Fibroblast of lung (primary cell): ENCODE measurements around the gene ALDH3A2. TPM values are rescaled to one million over a fixed set of nuclear protein-coding genes. Genes with fewer than 3 reads are reported as not detected.

Experiments used
- DNase-seq, 2 donors: peaks; one replicate each; pipeline versions ENCODE4 v3.0.0 to v3.0.0-alpha.2; 2010; ENCODE audit warnings: low read depth in 2 of 2
- H2AFZ ChIP-seq: 2 replicates; pipeline ENCODE4 v1.5.1; 2012; ENCODE audit warnings: low read length, control low read depth, inconsistent platforms
- H3K27ac ChIP-seq: 2 replicates; pipeline ENCODE4 v1.5.1; 2011; ENCODE audit warnings: low read length, control low read depth; ENCODE audit not compliant: insufficient read depth
- H3K27me3 ChIP-seq: 2 replicates; pipeline ENCODE4 v1.5.1; 2011; ENCODE audit warnings: mild to moderate bottlenecking, low read length; ENCODE audit not compliant: control insufficient read depth, insufficient read depth
- H3K36me3 ChIP-seq: 2 replicates; pipeline ENCODE4 v1.5.1; 2011; ENCODE audit warnings: low read length; ENCODE audit not compliant: control insufficient read depth, insufficient read depth
- H3K4me1 ChIP-seq: 2 replicates; pipeline ENCODE4 v1.5.1; 2011; ENCODE audit warnings: low read length; ENCODE audit not compliant: control insufficient read depth, insufficient read depth; ENCODE audit errors: extremely low read depth
- H3K4me2 ChIP-seq: 2 replicates; pipeline ENCODE4 v1.5.1; 2011; ENCODE audit warnings: low read length, control low read depth; ENCODE audit not compliant: insufficient read depth; ENCODE audit errors: extremely low read depth
- H3K4me3 ChIP-seq, 4 experiments: fragments of 200-600 bp in 1 of 4; sonication (generic) in 1 of 4; replicated peaks in 1 of 4; 2 replicates each; pipeline ENCODE4 v1.5.1; 2011 to 2016; ENCODE audit warnings: low read length in 4 of 4, low read depth in 3 of 4, mild to moderate bottlenecking in 3 of 4, control low read depth in 2 of 4, inconsistent platforms in 1 of 4, mixed read lengths in 1 of 4; ENCODE audit not compliant: insufficient read depth in 1 of 4; ENCODE audit errors: control extremely low read depth in 1 of 4
- H3K79me2 ChIP-seq: 2 replicates; pipeline ENCODE4 v1.5.1; 2012; ENCODE audit warnings: mild to moderate bottlenecking, low read length, inconsistent platforms; ENCODE audit not compliant: control insufficient read depth, insufficient read depth
- H3K9ac ChIP-seq: 2 replicates; pipeline ENCODE4 v1.5.1; 2011; ENCODE audit warnings: mild to moderate bottlenecking, low read length, control low read depth; ENCODE audit not compliant: insufficient read depth
- H3K9me3 ChIP-seq: 2 replicates; pipeline ENCODE4 v1.5.1; 2012; ENCODE audit warnings: low read depth, low read length; ENCODE audit not compliant: control insufficient read depth, insufficient read depth
- H4K20me1 ChIP-seq: 2 replicates; pipeline ENCODE4 v1.5.1; 2011; ENCODE audit warnings: low read length; ENCODE audit not compliant: control insufficient read depth, insufficient read depth; ENCODE audit errors: extremely low read depth
- EZH2 ChIP-seq: IDR thresholded peaks from 2 replicates; pipeline ENCODE4 v1.5.1; 2012; ENCODE audit warnings: low read length, control low read depth, mild to moderate bottlenecking; ENCODE audit errors: missing control alignments
- polyA plus RNA-seq, 2 donors: library from polyadenylated mRNA; depleted of rRNA in 1 of 2; stranded (reverse) in 1 of 2; unstranded in 1 of 2; fragments of >200 nt; gene quantifications; 2 replicates each; pipeline ENCODE4 v1.2.1, GENCODE V29; 2011 to 2012; ENCODE audit warnings: missing spikeins in 1 of 2
- total RNA-seq: library from RNA; depleted of rRNA; stranded (reverse); fragments of >200 nt; gene quantifications from 2 replicates; pipeline ENCODE4 v1.2.1, GENCODE V29; 2014
- TF ChIP-seq, protein P1 (sequence below), 2 donors: IDR thresholded peaks in 1 of 2; conservative IDR thresholded peaks in 1 of 2; 1 replicate in 1 of 2; 2 replicates in 1 of 2; pipeline ENCODE4 v1.5.1; 2011 to 2012; ENCODE audit warnings: low read length in 2 of 2, control low read depth in 1 of 2, inconsistent platforms in 1 of 2, low read depth in 1 of 2, mild to moderate bottlenecking in 1 of 2

The ALDH3A2 gene
- total and polyA plus RNA-seq, 2 donors (not counting 1 experiment from before 2014, with no cell fraction given), result 14.6 to 30.2 TPM

DNA sequence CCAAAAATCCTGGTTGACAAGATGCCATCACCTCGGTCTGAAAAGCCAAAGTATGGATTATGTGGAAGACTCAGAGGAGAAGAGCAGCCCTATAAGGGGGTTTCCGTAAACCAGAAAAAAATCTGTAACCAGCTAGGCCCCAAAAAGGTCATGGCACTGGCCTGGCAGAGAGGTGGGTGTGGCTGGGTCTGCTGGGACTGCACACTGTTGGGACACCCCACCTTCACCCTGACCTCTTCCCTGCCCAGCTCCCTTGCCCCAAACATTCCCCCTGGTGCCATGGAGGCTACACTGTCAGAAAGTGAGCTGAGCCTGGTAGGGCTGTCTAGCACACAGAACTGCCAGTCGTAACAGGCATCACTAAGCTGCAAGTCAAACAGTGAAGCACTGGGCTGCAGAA lies 61.3 kb downstream of the ALDH3A2 start:
- Histone ChIP-seq H3K9ac (no peak overlapping the region), H3K4me1 (no peaks in the 10 kb centered on the region), H3K36me3 (no peaks in the 10 kb centered on the region), H3K27me3 (no peaks in the 10 kb centered on the region), H3K4me2 (no peak overlapping the region), H3K4me3 (no peak overlapping the region), H4K20me1 (no peaks in the 10 kb centered on the region), H3K9me3 (no peaks in the 10 kb centered on the region), H3K27ac (no peak overlapping the region), H2AFZ (no peak overlapping the region), H3K79me2 (no peaks in the 10 kb centered on the region)
- no peak for DNase-seq
- TF ChIP-seq, protein P1, sequence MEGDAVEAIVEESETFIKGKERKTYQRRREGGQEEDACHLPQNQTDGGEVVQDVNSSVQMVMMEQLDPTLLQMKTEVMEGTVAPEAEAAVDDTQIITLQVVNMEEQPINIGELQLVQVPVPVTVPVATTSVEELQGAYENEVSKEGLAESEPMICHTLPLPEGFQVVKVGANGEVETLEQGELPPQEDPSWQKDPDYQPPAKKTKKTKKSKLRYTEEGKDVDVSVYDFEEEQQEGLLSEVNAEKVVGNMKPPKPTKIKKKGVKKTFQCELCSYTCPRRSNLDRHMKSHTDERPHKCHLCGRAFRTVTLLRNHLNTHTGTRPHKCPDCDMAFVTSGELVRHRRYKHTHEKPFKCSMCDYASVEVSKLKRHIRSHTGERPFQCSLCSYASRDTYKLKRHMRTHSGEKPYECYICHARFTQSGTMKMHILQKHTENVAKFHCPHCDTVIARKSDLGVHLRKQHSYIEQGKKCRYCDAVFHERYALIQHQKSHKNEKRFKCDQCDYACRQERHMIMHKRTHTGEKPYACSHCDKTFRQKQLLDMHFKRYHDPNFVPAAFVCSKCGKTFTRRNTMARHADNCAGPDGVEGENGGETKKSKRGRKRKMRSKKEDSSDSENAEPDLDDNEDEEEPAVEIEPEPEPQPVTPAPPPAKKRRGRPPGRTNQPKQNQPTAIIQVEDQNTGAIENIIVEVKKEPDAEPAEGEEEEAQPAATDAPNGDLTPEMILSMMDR (conservative IDR thresholded peaks at IDR 0.05 in 1 of 2, IDR thresholded peaks at IDR 0.05 in 1 of 2; ENCODE audit: low read depth in 1 of 2, low read length in 2 of 2), result no peak
- TF ChIP-seq EZH2, result no peak

DNA sequence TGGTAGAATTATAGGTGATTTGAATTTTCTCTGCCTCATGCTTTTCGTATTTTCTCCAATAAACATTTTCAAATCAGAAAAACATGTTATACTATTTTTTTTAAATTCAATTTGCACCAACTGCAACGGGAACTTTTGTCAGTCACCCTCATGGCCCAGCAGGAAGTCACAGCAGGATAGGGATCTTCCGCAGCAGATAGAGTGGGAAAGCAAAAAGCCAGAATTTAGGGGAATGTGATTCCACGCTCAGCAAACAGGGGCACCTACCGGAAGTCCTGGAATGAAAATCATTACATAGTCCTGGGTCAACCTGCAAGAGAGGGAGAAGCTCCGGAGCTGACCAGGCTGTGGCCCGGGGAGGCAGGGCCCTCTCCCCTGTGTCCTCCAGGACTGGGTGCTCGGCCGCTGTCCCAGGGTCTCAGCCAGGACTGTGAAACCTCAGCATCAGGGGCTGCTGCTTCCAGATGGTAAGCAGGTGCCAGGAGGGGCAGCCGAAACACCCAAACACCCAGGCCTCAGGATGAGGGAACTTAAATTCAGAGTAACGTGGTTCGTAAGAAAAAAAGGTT lies 64.0 kb downstream of the ALDH3A2 start:
- Histone ChIP-seq H2AFZ (no peak overlapping the region), H3K79me2 (no peaks in the 10 kb centered on the region), H4K20me1 (no peaks in the 10 kb centered on the region), H3K36me3 (no peaks in the 10 kb centered on the region), H3K9ac (no peak overlapping the region), H3K4me2 (no peak overlapping the region), H3K9me3 (no peaks in the 10 kb centered on the region), H3K4me1 (no peaks in the 10 kb centered on the region), H3K27me3 (no peaks in the 10 kb centered on the region), H3K4me3 (no peak overlapping the region), H3K27ac (no peak overlapping the region)
- no peak for TF ChIP-seq EZH2
- TF ChIP-seq, protein P1 (conservative IDR thresholded peaks at IDR 0.05 in 1 of 2, IDR thresholded peaks at IDR 0.05 in 1 of 2; ENCODE audit: low read depth in 1 of 2, low read length in 2 of 2), result no peak
- DNase-seq, result no peak

DNA sequence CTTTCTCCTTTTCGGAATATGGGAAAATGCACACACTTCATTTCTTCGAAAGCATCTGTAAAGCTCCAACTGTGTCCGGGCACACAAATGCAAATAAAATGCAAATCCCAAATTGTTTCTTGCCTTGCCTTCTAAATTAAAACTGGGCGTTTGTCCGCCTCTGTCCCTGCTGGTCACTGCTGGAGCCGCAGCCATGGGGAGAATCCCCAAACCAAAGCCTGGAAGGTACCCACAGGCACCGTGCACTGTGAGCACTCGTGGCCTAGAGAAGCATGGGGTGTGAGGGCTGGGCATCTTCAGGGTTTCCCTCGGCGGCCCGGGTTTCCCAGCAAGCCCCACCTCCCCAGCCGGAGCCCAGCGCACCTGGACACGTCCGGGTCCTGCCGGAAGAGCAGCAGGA lies 64.9 kb downstream of the ALDH3A2 start:
- no peak for DNase-seq
- H3K4me1 ChIP-seq, result no peaks in the 10 kb centered on the region
- H3K36me3 ChIP-seq, result no peaks in the 10 kb centered on the region
- H4K20me1 ChIP-seq, result no peaks in the 10 kb centered on the region
- H3K4me2 ChIP-seq, result no peak overlapping the region
- H3K9ac ChIP-seq, result no peak overlapping the region
- H3K79me2 ChIP-seq, result no peaks in the 10 kb centered on the region
- no peak overlapping the region for H2AFZ ChIP-seq
- no peak overlapping the region for H3K27ac ChIP-seq
- H3K27me3 ChIP-seq, result no peaks in the 10 kb centered on the region
- TF ChIP-seq, protein P1 (conservative IDR thresholded peaks at IDR 0.05 in 1 of 2, IDR thresholded peaks at IDR 0.05 in 1 of 2; ENCODE audit: low read depth in 1 of 2, low read length in 2 of 2), result peak in 1 of 2 donors; percentile 19
- TF ChIP-seq EZH2, result no peak
- H3K4me3 ChIP-seq, result no peak overlapping the region
- H3K9me3 ChIP-seq, result no peaks in the 10 kb centered on the region
